ENCODE data around the gene TUBB1. TPM values are rescaled to one million over a fixed set of nuclear protein-coding genes. Genes with fewer than 3 reads are reported as not detected.
A peak's percentile ranks its signal among the peaks of the same experiment; 100 is the strongest.

The TUBB1 gene
- total RNA-seq, 1 donor: not detected

- H3K4me3 ChIP-seq (ENCODE audit: low read depth, low read length): peak overlapping the region; percentile 78
- DNase-seq (ENCODE audit: low read depth): no peak
- no peak for TF ChIP-seq CTCF (IDR thresholded peaks at IDR 0.05; ENCODE audit: insufficient read depth, low read depth, low read length)
These were observed 13.6 kb upstream of the TUBB1 start for GRCh38 chr20:59005523-59006166.

- DNase-seq (ENCODE audit: low read depth): peak; percentile 9
- no peak for TF ChIP-seq CTCF (IDR thresholded peaks at IDR 0.05; ENCODE audit: insufficient read depth, low read depth, low read length)
- H3K4me3 ChIP-seq (ENCODE audit: low read depth, low read length): peak overlapping the region; percentile 78
These were observed 12.9 kb upstream of the TUBB1 start for GRCh38 chr20:59006167-59006863.

GRCh38 chr20:59006864-59007664 is 12.2 kb upstream of the TUBB1 start, which contains the start of gene CTSZ:
TSS of gene CTSZ (minus strand) at chr20:59007254. CDS start at chr20:59007128, 126 bp downstream.
- TF ChIP-seq CTCF (IDR thresholded peaks at IDR 0.05; ENCODE audit: insufficient read depth, low read depth, low read length): no peak
- peak; percentile 37 for DNase-seq (ENCODE audit: low read depth)
- peak within 1 kb of the TSS; percentile 78 for H3K4me3 ChIP-seq (ENCODE audit: low read depth, low read length)

GRCh38 chr20:59007665-59008511 is 11.3 kb upstream of the TUBB1 start:
- peak overlapping the region; percentile 78 for H3K4me3 ChIP-seq (ENCODE audit: low read depth, low read length)
- TF ChIP-seq CTCF (IDR thresholded peaks at IDR 0.05; ENCODE audit: insufficient read depth, low read depth, low read length): no peak
- DNase-seq (ENCODE audit: low read depth): no peak

GRCh38 chr20:59008715-59009336 is 10.4 kb upstream of the TUBB1 start:
- TF ChIP-seq CTCF (IDR thresholded peaks at IDR 0.05; ENCODE audit: insufficient read depth, low read depth, low read length): no peak
- DNase-seq (ENCODE audit: low read depth): no peak

More at GRCh38 chr20:59008715-59009336, 10.4 kb upstream of the TUBB1 start:
- H3K4me3 ChIP-seq (ENCODE audit: low read depth, low read length): no peak overlapping the region

Measured in fibroblast of villous mesenchyme (primary cell).